ENCODE data around the gene NUBP2.
A peak's percentile ranks its signal among the peaks of the same experiment; 100 is the strongest.

- TF ChIP-seq CTCF (IDR thresholded peaks at IDR 0.05) (no peak), POLR2A (IDR thresholded peaks at IDR 0.05) (peak; percentile 29 to 67)
Observed at GRCh38 chr16:1830213-1830612, 47.5 kb downstream of the NUBP2 start.
